KOPT-K1 (cell line): ENCODE data around the gene SPAG4.
A peak's percentile ranks its signal among the peaks of the same experiment; 100 is the strongest.

Source experiments
- H3K27ac ChIP-seq: fragments of 200-600 bp; sonication (generic); 2 replicates; pipeline ENCODE4 v1.5.1; 2016; ENCODE audit warnings: antibody characterized with exemption, mild to moderate bottlenecking, low read depth, low read length; ENCODE audit not compliant: poor library complexity, severe bottlenecking
- H3K36me3 ChIP-seq: fragments of 200-600 bp; sonication (generic); 2 replicates; pipeline ENCODE4 v1.5.1; 2017; ENCODE audit warnings: antibody characterized with exemption, mild to moderate bottlenecking, low read length, moderate library complexity; ENCODE audit not compliant: insufficient read depth
- H3K9me3 ChIP-seq: fragments of 200-600 bp; sonication (generic); 2 replicates; pipeline ENCODE4 v1.5.1; 2017; ENCODE audit warnings: antibody characterized with exemption, low read length, mild to moderate bottlenecking; ENCODE audit not compliant: insufficient read depth, poor library complexity, severe bottlenecking

Gene SPAG4

GRCh38 chr20:35615667-35616464 lies at the start of gene SPAG4:
Gene SPAG4 (plus strand): TSS chr20:35615829. CDS start chr20:35616004, 175 bp downstream.
- no peaks in the 10 kb centered on the region for H3K9me3 ChIP-seq
- H3K36me3 ChIP-seq, result peaks cover 3% of the 10 kb centered on the region; the same call in 1 of the 2 replicates
- H3K27ac ChIP-seq, result peak within 1 kb of the TSS; percentile 88

DNA sequence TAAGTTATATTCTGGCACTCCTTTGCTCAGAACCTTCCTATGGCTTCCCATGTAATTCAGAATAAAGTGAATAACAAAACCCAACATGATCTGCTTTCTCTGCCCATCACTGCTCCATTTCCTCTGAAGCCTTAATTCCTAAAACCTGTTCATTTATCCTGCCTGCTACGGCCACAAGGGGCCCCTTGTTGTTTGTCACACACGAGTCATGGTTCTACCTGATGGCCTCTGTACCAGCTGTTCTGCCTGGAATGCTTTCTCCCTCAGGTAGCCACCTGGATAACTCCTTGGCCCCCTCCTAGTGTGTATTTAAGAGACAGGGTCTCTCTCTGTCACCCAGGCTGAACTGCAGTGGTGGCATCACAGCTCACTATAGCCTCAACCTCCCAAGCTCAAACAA lies 47.0 kb upstream of the SPAG4 start:
- Histone ChIP-seq H3K9me3 (peaks cover 7% of the 10 kb centered on the region), H3K36me3 (no peaks in the 10 kb centered on the region), H3K27ac (no peak overlapping the region)

- H3K27ac ChIP-seq, result no peak overlapping the region
- no peaks in the 10 kb centered on the region for H3K36me3 ChIP-seq
- peaks cover 7% of the 10 kb centered on the region for H3K9me3 ChIP-seq
Observed at GRCh38 chr20:35571555-35571954, 44.1 kb upstream of the SPAG4 start.

GRCh38 chr20:35572838-35573237 lies 42.8 kb upstream of the SPAG4 start:
- H3K27ac ChIP-seq, result no peak overlapping the region
- no peaks in the 10 kb centered on the region for H3K36me3 ChIP-seq
- peaks cover 7% of the 10 kb centered on the region for H3K9me3 ChIP-seq

DNA sequence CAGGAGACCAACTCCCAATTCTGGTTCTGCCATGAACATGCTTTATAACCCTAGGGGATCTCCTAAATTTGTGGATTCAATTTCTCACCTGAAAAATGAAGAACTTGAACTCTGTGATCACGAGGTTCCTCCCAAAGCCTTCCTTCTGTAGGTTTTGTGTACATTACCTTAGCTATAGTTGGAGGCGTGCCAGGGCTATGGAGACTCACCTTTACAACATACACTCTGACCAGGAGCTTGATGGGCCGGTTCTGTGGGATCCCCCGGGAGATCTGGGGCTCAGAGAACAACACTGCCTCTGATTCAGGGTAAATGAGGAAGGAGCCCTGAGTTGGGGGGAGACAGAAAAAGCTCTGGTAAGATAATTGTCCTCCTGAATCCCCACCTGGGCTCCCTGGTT lies 39.7 kb upstream of the SPAG4 start:
- no peaks in the 10 kb centered on the region for H3K36me3 ChIP-seq
- no peak overlapping the region for H3K27ac ChIP-seq
- peaks cover 7% of the 10 kb centered on the region for H3K9me3 ChIP-seq

- Histone ChIP-seq H3K36me3 (no peaks in the 10 kb centered on the region), H3K27ac (no peak overlapping the region), H3K9me3 (peaks cover 7% of the 10 kb centered on the region)
Observed at GRCh38 chr20:35576816-35577215, 38.8 kb upstream of the SPAG4 start.

DNA sequence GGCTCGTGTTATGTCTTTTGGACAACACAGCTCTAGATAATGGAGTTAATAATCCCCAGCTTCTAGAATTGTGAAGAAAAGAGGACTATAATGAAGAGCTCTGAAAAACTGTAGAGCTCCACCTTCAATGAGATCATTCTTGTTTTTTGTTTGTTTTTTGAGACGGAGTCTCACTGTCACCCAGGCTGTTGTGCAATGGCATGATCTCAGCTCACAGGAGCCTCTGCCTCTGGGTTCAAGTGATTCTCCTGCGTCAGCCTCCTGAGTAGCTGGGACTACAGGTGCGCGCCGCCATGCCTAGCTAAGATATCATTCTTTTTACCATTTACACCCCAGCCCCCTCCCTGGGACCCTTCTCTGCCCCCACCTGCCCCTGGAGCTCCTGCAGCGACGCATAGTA lies 37.2 kb upstream of the SPAG4 start:
- H3K9me3 ChIP-seq, result no peaks in the 10 kb centered on the region
- H3K27ac ChIP-seq, result no peak overlapping the region
- H3K36me3 ChIP-seq, result no peaks in the 10 kb centered on the region

DNA sequence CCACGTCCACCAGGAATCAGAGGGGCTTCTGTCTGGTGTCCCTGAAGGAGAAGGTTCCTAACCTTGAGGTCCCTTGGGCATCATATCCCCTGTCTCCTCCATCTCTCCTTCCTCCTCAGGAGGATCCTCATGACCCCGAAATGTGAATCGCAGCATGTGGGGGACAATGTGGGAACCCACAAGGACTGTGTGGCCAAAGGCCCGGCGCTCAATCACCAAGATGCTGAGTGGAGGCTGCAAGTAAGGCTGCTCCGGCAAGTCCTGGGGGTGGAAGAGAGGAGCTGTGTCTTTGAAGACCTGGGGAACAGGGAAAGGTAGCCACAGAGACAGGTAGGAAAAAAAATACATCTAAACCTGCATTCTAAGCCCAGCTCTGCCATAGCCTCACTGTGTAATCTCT lies 36.4 kb upstream of the SPAG4 start:
- Histone ChIP-seq H3K36me3 (no peaks in the 10 kb centered on the region), H3K9me3 (no peaks in the 10 kb centered on the region), H3K27ac (no peak overlapping the region)

GRCh38 chr20:35582131-35582530 lies 33.5 kb upstream of the SPAG4 start:
- Histone ChIP-seq H3K9me3 (no peaks in the 10 kb centered on the region), H3K27ac (no peak overlapping the region), H3K36me3 (no peaks in the 10 kb centered on the region)

DNA sequence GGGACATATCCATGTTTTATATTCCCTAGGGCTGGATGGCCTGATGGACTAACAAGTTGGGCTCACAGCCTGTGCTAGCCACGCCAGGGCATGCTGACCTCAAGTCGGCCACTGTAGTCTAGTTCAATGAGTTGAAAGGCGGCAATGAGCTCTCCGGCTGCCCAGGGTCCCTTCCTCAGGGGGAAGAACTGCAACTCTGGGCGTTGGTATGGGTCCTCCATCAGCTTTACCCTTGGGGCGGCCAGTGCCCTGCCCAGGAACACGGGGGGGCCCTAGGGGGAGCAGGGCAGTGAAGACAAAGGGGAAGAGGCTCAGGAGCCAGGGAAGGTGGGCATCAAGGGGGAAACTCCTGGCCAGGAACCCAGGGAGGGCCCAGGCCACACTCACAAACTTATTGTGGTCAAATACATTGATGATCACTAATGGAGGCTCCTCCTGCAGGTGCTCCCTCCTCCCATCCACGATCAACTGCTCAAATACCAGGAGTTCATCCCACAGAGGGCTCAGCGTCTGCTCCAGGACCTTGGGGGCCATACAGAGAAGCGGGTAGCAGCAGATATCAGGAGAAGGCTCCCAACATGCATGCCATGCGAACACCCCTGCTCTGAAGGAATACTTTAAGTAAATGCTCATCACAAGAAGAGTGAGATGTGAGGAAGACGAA lies 32.8 kb upstream of the SPAG4 start:
- H3K36me3 ChIP-seq, result no peaks in the 10 kb centered on the region
- no peaks in the 10 kb centered on the region for H3K9me3 ChIP-seq
- H3K27ac ChIP-seq, result no peak overlapping the region

GRCh38 chr20:35583636-35584560 lies 31.7 kb upstream of the SPAG4 start:
- Histone ChIP-seq H3K36me3 (no peaks in the 10 kb centered on the region), H3K27ac (no peak overlapping the region)

GRCh38 chr20:35586751-35587425 lies 28.7 kb upstream of the SPAG4 start:
- no peaks in the 10 kb centered on the region for H3K9me3 ChIP-seq
- H3K27ac ChIP-seq, result no peak overlapping the region

More at GRCh38 chr20:35583636-35584560, 31.7 kb upstream of the SPAG4 start:
- H3K9me3 ChIP-seq, result no peaks in the 10 kb centered on the region

DNA sequence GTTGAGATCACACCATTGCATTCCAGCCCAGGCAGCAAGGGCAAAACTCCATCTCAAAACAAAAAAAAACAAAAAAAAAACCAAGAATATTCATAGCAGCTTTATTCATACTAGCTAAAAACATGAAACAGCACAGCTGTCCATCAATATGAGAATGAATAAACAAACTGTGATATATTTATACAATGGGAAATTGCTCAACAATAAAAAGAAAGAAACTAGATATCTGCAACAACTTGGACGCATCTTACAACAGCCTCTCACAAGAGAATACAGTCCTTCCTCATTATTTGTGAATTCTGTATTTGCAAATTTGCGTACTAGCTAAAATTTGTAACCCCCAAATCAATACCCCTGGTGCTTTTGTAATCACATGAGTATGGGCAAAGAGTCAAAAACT lies 28.2 kb upstream of the SPAG4 start:
- Histone ChIP-seq H3K9me3 (no peaks in the 10 kb centered on the region), H3K27ac (no peak overlapping the region), H3K36me3 (no peaks in the 10 kb centered on the region)

More at GRCh38 chr20:35586751-35587425, 28.7 kb upstream of the SPAG4 start:
- H3K36me3 ChIP-seq, result no peaks in the 10 kb centered on the region

- Histone ChIP-seq H3K9me3 (no peaks in the 10 kb centered on the region), H3K27ac (no peak overlapping the region), H3K36me3 (no peaks in the 10 kb centered on the region)
Observed at GRCh38 chr20:35588397-35588796, 27.2 kb upstream of the SPAG4 start.
